GM12873 (cell line): ENCODE measurements around the gene JAK1.

Source experiments
- CTCF ChIP-seq: IDR thresholded peaks from 2 replicates; pipeline ENCODE4 v1.5.1; 2012; ENCODE audit warnings: low read depth, mild to moderate bottlenecking, moderate library complexity, low read length, control low read depth; ENCODE audit not compliant: insufficient read depth; ENCODE audit errors: missing control alignments

The JAK1 gene

GRCh38 chr1:64847666-64848065 lies 118.7 kb downstream of the JAK1 start:
- TF ChIP-seq CTCF = no peak

- TF ChIP-seq CTCF = no peak
These were observed 119.5 kb downstream of the JAK1 start for GRCh38 chr1:64846573-64847430.

- no peak for TF ChIP-seq CTCF
These were observed 120.4 kb downstream of the JAK1 start for GRCh38 chr1:64845831-64846425.

- no peak for TF ChIP-seq CTCF
These were observed 121.7 kb downstream of the JAK1 start for GRCh38 chr1:64844609-64845008.

- TF ChIP-seq CTCF = no peak
These were observed 122.2 kb downstream of the JAK1 start for GRCh38 chr1:64844175-64844574.

- no peak for TF ChIP-seq CTCF
These were observed 122.7 kb downstream of the JAK1 start for GRCh38 chr1:64843675-64844074.

GRCh38 chr1:64842224-64842623 lies 124.1 kb downstream of the JAK1 start:
- no peak for TF ChIP-seq CTCF
